ENCODE data around the gene ADISSP.

GRCh38 chr20:3720626-3721025 is 46.9 kb downstream of the ADISSP start:
- TF ChIP-seq CTCF (IDR thresholded peaks at IDR 0.05; ENCODE audit: control extremely low read depth in 1 of 3, insufficient read depth in 1 of 3, low read depth in 1 of 3, low read length in 3 of 3) (no peak), YY1 (IDR thresholded peaks at IDR 0.05; ENCODE audit: low read depth, low read length) (no peak), POLR2A (IDR thresholded peaks at IDR 0.05; ENCODE audit: control extremely low read depth in 1 of 2, low read depth in 2 of 2, low read length in 2 of 2) (no peak), SIN3A (conservative IDR thresholded peaks at IDR 0.05 in 1 of 2, IDR thresholded peaks at IDR 0.05 in 1 of 2; ENCODE audit: low read depth in 1 of 2, low read length in 2 of 2) (no peak), GABPA (IDR thresholded peaks at IDR 0.05; ENCODE audit: borderline replicate concordance, insufficient read depth, low read length) (no peak), EZH2 (IDR thresholded peaks at IDR 0.05; ENCODE audit: low read depth, low read length, severe bottlenecking) (no peak), KDM1A (IDR thresholded peaks at IDR 0.05; ENCODE audit: borderline replicate concordance, low read length) (no peak)
